LHCN-M2 (cell line): ENCODE results near the gene ACADSB. TPM values are rescaled to one million over a fixed set of nuclear protein-coding genes. Genes with fewer than 3 reads are reported as not detected.

Experiments used
- DNase-seq: peaks from one replicate; pipeline ENCODE4 v3.0.0-alpha.2; 2012; ENCODE audit warnings: low read depth
- total RNA-seq: library from RNA; depleted of rRNA; stranded (reverse); fragments of >200 nt; gene quantifications from 2 replicates; pipeline ENCODE4 v1.2.3, GENCODE V29; 2014; rRNA removed

ACADSB gene
- total RNA-seq, 1 experiment from 2014 or later, result 8.4 TPM

GRCh38 chr10:123096452-123096851 is 87.6 kb downstream of the ACADSB start:
- no peak for DNase-seq

DNA sequence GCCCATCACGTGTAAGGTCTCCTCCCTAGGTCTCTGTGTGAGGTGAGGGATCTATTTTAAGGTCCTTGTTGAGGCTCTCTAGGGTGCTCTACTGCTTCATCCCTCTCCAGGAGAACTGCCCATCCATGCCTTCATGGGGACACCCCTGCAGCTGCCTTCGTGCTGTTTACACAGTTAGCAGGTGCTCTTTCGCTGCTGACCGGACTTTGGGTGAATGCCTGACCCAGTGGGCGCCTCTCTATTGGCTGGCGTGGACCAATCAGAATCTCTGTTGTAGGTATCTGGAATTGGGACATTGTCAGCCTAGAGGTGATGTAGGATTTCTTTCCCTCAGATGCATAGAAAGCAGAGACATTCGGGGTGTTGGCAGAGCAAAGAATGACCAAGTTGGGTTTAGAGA is 88.2 kb downstream of the ACADSB start:
- DNase-seq, result no peak

GRCh38 chr10:123100030-123100762 is 91.4 kb downstream of the ACADSB start:
- no peak for DNase-seq

- DNase-seq, result no peak
These were observed 93.1 kb downstream of the ACADSB start for GRCh38 chr10:123101872-123102271.

DNA sequence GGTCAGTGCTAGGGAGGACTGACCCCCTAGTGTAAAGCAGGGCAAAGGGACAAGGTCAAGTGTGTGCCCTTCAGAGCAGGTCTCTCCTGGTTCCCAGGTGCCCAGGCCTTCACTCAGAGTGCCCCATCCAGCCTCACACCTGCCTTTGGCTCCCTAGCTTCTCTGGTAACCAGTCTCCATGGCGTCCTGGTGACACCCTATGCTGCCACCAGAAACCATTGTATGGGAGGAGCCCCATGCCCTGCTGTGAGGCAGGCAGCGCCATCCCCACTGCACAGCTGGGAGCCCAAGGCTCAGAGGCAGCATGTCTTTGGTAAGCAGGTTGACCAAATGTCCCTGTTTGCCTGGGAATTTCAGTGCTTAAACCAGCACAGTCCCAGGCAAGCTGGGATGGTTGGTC is 93.9 kb downstream of the ACADSB start:
- no peak for DNase-seq

DNA sequence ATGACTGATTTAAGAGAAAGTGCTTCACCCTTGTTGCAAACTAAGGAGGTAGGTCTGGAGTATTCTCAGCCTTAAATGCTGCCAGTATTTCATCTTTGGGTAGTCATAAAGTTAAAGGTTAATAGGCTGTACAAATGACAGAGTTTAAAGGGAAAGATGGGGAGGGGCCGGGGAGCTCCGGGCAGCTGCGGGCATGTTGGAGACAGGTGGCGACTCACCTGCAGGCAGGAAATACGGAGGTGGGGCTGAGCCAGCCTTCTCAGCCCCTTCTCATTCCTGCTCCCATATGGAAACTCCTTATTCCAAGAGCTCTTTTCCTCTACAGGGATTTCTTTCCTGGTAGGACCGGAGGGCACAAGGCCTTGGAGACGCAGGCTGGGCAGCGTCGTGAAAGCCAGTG is 95.1 kb downstream of the ACADSB start:
- no peak for DNase-seq

Other genes with a start within 250 kb of the ACADSB start
- 2.5 and 4.8 TPM in 2 replicates for gene CUZD1, start 163.1 kb upstream of the ACADSB start, total RNA-seq
- 38.1 and 48.2 TPM in 2 replicates for gene FAM24B, start 129.4 kb upstream of the ACADSB start, total RNA-seq
- not detected in 2 replicates for gene FAM24A, start 98.4 kb upstream of the ACADSB start, total RNA-seq
- 13.4 and 16.9 TPM in 2 replicates for gene C10orf88, start 54.8 kb upstream of the ACADSB start, total RNA-seq
- gene PSTK, start 28.6 kb upstream of the ACADSB start, total RNA-seq, result 5.6 and 9.4 TPM in 2 replicates
- gene IKZF5, start 211 bp upstream of the ACADSB start, total RNA-seq, result 3.5 and 4.5 TPM in 2 replicates
- not detected in 2 replicates for gene HMX3, start 127.0 kb downstream of the ACADSB start, total RNA-seq
- gene HMX2, start 139.1 kb downstream of the ACADSB start, total RNA-seq, result not detected in 2 replicates
- 361 and 363 TPM in 2 replicates for gene BUB3, start 145.4 kb downstream of the ACADSB start, total RNA-seq